IPS-20b (cell line): ENCODE data around the gene CEP63.

ENCODE experiments used
- H3K27ac ChIP-seq: one replicate; pipeline ENCODE4 v1.5.1; 2013; ENCODE audit warnings: low read length
- H3K27me3 ChIP-seq: 2 replicates; pipeline ENCODE4 v1.6.1; 2013; ENCODE audit warnings: mild to moderate bottlenecking, low read length, inconsistent platforms; ENCODE audit not compliant: insufficient read depth
- H3K36me3 ChIP-seq: 2 replicates; pipeline ENCODE4 v1.6.1; 2013; ENCODE audit warnings: low read depth, mild to moderate bottlenecking, inconsistent platforms, low read length, moderate library complexity; ENCODE audit not compliant: insufficient read depth
- H3K4me1 ChIP-seq: 2 replicates; pipeline ENCODE4 v1.6.1; 2013; ENCODE audit warnings: mild to moderate bottlenecking, control low read depth, inconsistent platforms, low read length, moderate library complexity; ENCODE audit not compliant: insufficient read depth
- H3K4me3 ChIP-seq: 2 replicates; pipeline ENCODE4 v1.5.1; 2013; ENCODE audit warnings: mild to moderate bottlenecking, low read length, inconsistent platforms
- H3K9ac ChIP-seq: 2 replicates; pipeline ENCODE4 v1.6.1; 2013; ENCODE audit warnings: low read depth, mild to moderate bottlenecking, inconsistent platforms, low read length, moderate library complexity
- H3K9me3 ChIP-seq: 2 replicates; pipeline ENCODE4 v1.6.1; 2013; ENCODE audit warnings: mild to moderate bottlenecking, low read depth, low read length, inconsistent platforms; ENCODE audit not compliant: insufficient read depth

CEP63 gene

DNA sequence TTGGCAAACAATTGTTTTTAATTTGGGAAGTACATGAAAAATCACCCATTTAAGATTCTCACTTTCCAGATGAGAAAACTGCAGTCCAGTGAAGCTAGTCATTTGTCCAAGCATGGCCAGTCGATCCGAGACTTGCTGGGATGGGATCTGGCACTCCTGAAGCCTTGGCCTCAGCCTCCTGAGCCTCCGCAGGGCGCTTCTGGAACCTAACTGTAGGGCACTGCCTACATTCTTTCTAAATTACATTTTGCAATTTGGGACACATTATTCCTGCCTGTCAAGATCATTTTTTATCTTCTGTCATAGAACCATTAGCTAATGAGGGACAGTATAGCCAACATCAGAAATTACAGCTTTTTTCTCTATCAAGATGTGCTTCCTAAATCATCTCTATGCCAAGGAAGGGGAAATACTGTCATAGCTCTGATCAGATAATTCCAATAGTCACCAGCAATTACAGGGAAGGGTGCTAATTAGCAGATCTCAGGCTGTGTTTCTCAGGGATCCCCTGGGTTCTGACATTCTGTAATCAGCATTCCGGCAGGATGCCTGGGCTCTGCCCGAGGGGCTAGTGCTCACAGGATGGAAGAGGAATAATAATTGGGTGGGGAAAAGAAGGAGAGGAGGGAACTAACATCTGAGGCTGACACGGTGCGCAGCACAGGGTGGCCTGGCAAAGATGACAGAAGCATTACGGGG lies 28.3 kb upstream of the CEP63 start:
- Histone ChIP-seq H3K27me3 (peaks cover 10% of the 10 kb centered on the region; the same call in 1 of the 2 replicates), H3K36me3 (no peaks in the 10 kb centered on the region), H3K4me1 (peaks cover 8% of the 10 kb centered on the region), H3K9ac (no peak overlapping the region), H3K9me3 (no peaks in the 10 kb centered on the region), H3K27ac (no peak overlapping the region), H3K4me3 (no peak overlapping the region)

DNA sequence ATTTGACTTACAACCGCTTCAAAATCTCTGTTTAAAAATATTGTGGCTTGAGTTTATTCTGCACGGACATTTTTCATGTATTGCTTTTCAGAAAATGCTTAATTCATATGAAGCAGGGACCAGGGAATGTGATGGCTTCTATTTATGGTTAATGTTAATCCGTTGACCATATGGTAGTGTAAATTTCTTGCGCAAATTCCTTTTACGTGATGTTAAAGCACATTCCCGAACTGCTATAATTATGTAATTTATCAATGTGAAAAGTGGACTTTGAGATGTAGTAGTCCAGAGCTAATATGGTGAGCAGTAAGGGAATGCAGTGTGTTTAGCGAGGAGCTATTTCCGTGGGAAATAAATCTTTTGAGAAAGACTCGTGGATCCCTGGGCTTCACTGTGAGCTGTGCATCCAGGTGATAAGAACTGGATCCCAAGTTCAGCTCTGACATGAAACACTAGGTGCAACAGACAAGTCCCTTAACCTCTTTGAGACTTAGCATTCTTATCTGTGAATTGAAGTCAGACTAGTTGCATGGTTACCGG lies 27.4 kb upstream of the CEP63 start:
- Histone ChIP-seq H3K27ac (no peak overlapping the region), H3K27me3 (peaks cover under 1% of the 10 kb centered on the region; the same call in 1 of the 2 replicates)

DNA sequence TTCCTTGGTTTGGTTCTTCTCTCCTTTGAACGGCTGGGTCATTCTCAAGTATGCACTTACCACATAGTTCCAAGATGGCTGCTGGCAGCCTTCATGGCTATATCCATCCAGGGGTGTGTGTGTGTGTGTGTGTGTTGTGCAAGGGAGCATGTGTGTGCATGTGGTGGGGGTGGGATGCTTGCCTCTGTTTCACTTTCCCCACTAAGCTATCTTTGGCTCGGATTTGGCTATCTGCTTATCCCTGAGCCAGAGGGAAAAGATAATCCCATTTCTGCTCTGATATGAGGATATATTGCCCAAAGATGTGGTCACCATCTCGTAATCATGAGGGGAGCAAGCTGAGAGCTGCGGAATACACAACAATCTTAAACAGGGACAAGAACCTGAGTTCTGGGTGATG lies 26.3 kb upstream of the CEP63 start:
- Histone ChIP-seq H3K9me3 (no peaks in the 10 kb centered on the region), H3K9ac (no peak overlapping the region), H3K4me3 (no peak overlapping the region), H3K27me3 (no peaks in the 10 kb centered on the region), H3K4me1 (peaks cover 23% of the 10 kb centered on the region), H3K36me3 (no peaks in the 10 kb centered on the region), H3K27ac (no peak overlapping the region)

More for the DNA sequence above, 27.4 kb upstream of the CEP63 start:
- Histone ChIP-seq H3K9ac (no peak overlapping the region), H3K36me3 (no peaks in the 10 kb centered on the region), H3K9me3 (no peaks in the 10 kb centered on the region), H3K4me3 (no peak overlapping the region), H3K4me1 (peaks cover 14% of the 10 kb centered on the region)

GRCh38 chr3:134460965-134461364 lies 24.9 kb upstream of the CEP63 start:
- Histone ChIP-seq H3K36me3 (no peaks in the 10 kb centered on the region), H3K4me3 (no peak overlapping the region), H3K9me3 (no peaks in the 10 kb centered on the region), H3K9ac (no peak overlapping the region), H3K4me1 (peaks cover 26% of the 10 kb centered on the region), H3K27ac (no peak overlapping the region), H3K27me3 (no peaks in the 10 kb centered on the region)

GRCh38 chr3:134462331-134462941 lies 23.4 kb upstream of the CEP63 start:
- Histone ChIP-seq H3K4me1 (peaks cover 26% of the 10 kb centered on the region), H3K27ac (no peak overlapping the region), H3K27me3 (no peaks in the 10 kb centered on the region), H3K9me3 (no peaks in the 10 kb centered on the region), H3K36me3 (no peaks in the 10 kb centered on the region), H3K4me3 (no peak overlapping the region), H3K9ac (peak overlapping the region; percentile 10; the same call in 1 of the 2 replicates)

- Histone ChIP-seq H3K9ac (peak overlapping the region; percentile 41; the same call in 1 of the 2 replicates), H3K4me3 (peak overlapping the region; percentile 47; the same call in 1 of the 2 replicates), H3K27me3 (no peaks in the 10 kb centered on the region), H3K27ac (no peak overlapping the region), H3K4me1 (peaks cover 26% of the 10 kb centered on the region), H3K9me3 (no peaks in the 10 kb centered on the region), H3K36me3 (no peaks in the 10 kb centered on the region)
Observed at GRCh38 chr3:134463676-134464063, 22.2 kb upstream of the CEP63 start.

GRCh38 chr3:134464064-134464688 lies 21.7 kb upstream of the CEP63 start:
- H3K4me3 ChIP-seq = peak overlapping the region; percentile 47; the same call in 1 of the 2 replicates
- peak overlapping the region; percentile 41; the same call in 1 of the 2 replicates for H3K9ac ChIP-seq

GRCh38 chr3:134464689-134465365 lies 21.0 kb upstream of the CEP63 start:
- Histone ChIP-seq H3K27me3 (no peaks in the 10 kb centered on the region), H3K4me3 (peak overlapping the region; percentile 47; the same call in 1 of the 2 replicates), H3K9ac (peak overlapping the region; percentile 41; the same call in 1 of the 2 replicates), H3K4me1 (peaks cover 26% of the 10 kb centered on the region), H3K9me3 (no peaks in the 10 kb centered on the region), H3K36me3 (no peaks in the 10 kb centered on the region), H3K27ac (no peak overlapping the region)

More at GRCh38 chr3:134464064-134464688, 21.7 kb upstream of the CEP63 start:
- no peak overlapping the region for H3K27ac ChIP-seq
- no peaks in the 10 kb centered on the region for H3K9me3 ChIP-seq
- no peaks in the 10 kb centered on the region for H3K36me3 ChIP-seq
- peaks cover 26% of the 10 kb centered on the region for H3K4me1 ChIP-seq
- no peaks in the 10 kb centered on the region for H3K27me3 ChIP-seq

GRCh38 chr3:134466331-134466730 lies 19.5 kb upstream of the CEP63 start:
- Histone ChIP-seq H3K27me3 (no peaks in the 10 kb centered on the region), H3K36me3 (no peaks in the 10 kb centered on the region), H3K9ac (no peak overlapping the region), H3K27ac (no peak overlapping the region), H3K9me3 (no peaks in the 10 kb centered on the region), H3K4me3 (no peak overlapping the region), H3K4me1 (peaks cover 26% of the 10 kb centered on the region)

DNA sequence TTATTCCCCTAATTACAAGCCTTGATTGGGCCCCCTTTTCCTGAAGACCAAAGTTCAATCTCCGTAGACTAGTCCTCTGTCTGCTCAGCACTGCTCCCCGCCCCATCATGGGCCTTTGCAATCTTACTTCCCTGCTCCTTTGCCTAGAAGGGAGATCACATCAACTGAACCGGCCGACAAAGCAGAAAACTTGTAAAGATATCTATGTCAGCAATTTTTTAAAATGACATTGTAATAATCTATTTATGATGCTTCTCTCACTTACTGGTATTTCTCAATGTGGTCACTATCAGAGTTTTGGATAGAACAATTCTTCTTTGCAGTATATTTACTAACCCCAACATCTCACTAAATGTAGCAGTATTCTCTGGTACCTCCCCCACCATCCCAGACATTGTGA lies 17.3 kb upstream of the CEP63 start:
- Histone ChIP-seq H3K36me3 (no peaks in the 10 kb centered on the region), H3K9ac (no peak overlapping the region), H3K27ac (no peak overlapping the region), H3K4me3 (no peak overlapping the region), H3K4me1 (peaks cover 11% of the 10 kb centered on the region; the same call in 1 of the 2 replicates), H3K27me3 (no peaks in the 10 kb centered on the region), H3K9me3 (no peaks in the 10 kb centered on the region)

DNA sequence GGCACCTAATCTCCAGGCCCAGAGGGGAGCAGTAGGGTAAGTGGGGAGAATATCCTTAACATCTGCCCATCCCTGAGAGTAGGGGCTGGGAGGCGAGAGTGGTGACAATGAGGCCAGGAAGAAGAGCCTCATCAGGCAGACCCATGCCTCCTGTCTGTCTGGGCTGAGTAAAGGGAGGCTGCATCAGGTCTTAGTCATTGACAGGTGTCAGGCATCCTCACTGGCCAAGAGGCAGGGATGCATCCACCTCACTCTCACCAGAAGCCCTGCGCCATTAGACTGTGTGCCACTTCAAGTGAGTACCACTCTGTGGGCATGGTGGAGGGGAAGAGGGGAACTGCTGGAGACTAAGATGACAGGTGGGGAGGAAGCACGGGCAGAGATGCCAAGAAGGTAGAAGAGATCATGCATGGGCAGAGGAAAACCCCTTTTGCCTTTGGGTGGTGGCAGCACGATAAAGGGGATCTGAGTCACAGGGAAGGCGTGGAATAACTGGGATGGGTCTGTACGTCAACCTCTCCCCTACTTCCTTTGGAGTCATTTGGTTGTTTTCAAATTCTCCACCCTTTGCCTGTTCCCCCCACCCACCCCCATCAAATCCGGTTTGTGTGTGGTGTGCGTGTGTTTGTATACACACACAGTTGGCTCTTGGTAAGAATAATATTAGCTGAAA lies 14.2 kb upstream of the CEP63 start:
- Histone ChIP-seq H3K9ac (no peak overlapping the region), H3K27ac (no peak overlapping the region), H3K4me3 (no peak overlapping the region), H3K9me3 (no peaks in the 10 kb centered on the region), H3K36me3 (peaks cover 8% of the 10 kb centered on the region), H3K4me1 (no peaks in the 10 kb centered on the region), H3K27me3 (no peaks in the 10 kb centered on the region)
